ENCODE data around the gene BMF. TPM values are rescaled to one million over a fixed set of nuclear protein-coding genes. Genes with fewer than 3 reads are reported as not detected.
A peak's percentile ranks its signal among the peaks of the same experiment; 100 is the strongest.

Gene BMF
- total and polyA plus RNA-seq, 2 donors: 7.8 to 10.8 TPM

GRCh38 chr15:40094156-40094555 lies 14.5 kb downstream of the BMF start:
- peaks cover 2% of the 10 kb centered on the region for H3K4me1 ChIP-seq (ENCODE audit: insufficient read depth)
- no peak overlapping the region for H3K27ac ChIP-seq (ENCODE audit: low read depth)
- no peaks in the 10 kb centered on the region for H3K36me3 ChIP-seq (ENCODE audit: insufficient read depth)
- no peak overlapping the region for H3K4me3 ChIP-seq (ENCODE audit: low read depth, low read length)
- WGBS: 93% methylated on average over 4 of the region's 4 CpGs
- DNase-seq (ENCODE audit: extremely low spot score): no peak

GRCh38 chr15:40092979-40093869 lies 15.5 kb downstream of the BMF start:
- peaks cover 2% of the 10 kb centered on the region for H3K4me1 ChIP-seq (ENCODE audit: insufficient read depth)
- no peak overlapping the region for H3K4me3 ChIP-seq (ENCODE audit: low read depth, low read length)
- no peak for DNase-seq (ENCODE audit: extremely low spot score)
- peak overlapping the region; percentile 78 for H3K27ac ChIP-seq (ENCODE audit: low read depth)
- no peaks in the 10 kb centered on the region for H3K36me3 ChIP-seq (ENCODE audit: insufficient read depth)
- WGBS: 31% methylated on average over 20 of the region's 20 CpGs

- DNase-seq (ENCODE audit: extremely low spot score): peak; percentile 96
- WGBS: 20% methylated on average over 11 of the region's 11 CpGs
- H3K4me1 ChIP-seq (ENCODE audit: insufficient read depth): no peaks in the 10 kb centered on the region
- no peak overlapping the region for H3K4me3 ChIP-seq (ENCODE audit: low read depth, low read length)
- no peak overlapping the region for H3K27ac ChIP-seq (ENCODE audit: low read depth)
- no peaks in the 10 kb centered on the region for H3K36me3 ChIP-seq (ENCODE audit: insufficient read depth)
Measured at GRCh38 chr15:40092256-40092978, 16.3 kb downstream of the BMF start.

- no peak overlapping the region for H3K4me3 ChIP-seq (ENCODE audit: low read depth, low read length)
- H3K4me1 ChIP-seq (ENCODE audit: insufficient read depth): no peaks in the 10 kb centered on the region
- no peaks in the 10 kb centered on the region for H3K36me3 ChIP-seq (ENCODE audit: insufficient read depth)
- WGBS: 17% methylated on average over 6 of the region's 6 CpGs
- DNase-seq (ENCODE audit: extremely low spot score): no peak
- no peak overlapping the region for H3K27ac ChIP-seq (ENCODE audit: low read depth)
Measured at GRCh38 chr15:40091861-40092255, 16.8 kb downstream of the BMF start.

GRCh38 chr15:40090774-40091455 lies 17.8 kb downstream of the BMF start:
- DNase-seq (ENCODE audit: extremely low spot score): no peak
- no peak overlapping the region for H3K27ac ChIP-seq (ENCODE audit: low read depth)
- 87% methylated on average over 14 of the region's 14 CpGs for WGBS
- H3K36me3 ChIP-seq (ENCODE audit: insufficient read depth): no peaks in the 10 kb centered on the region
- H3K4me1 ChIP-seq (ENCODE audit: insufficient read depth): no peaks in the 10 kb centered on the region
- H3K4me3 ChIP-seq (ENCODE audit: low read depth, low read length): no peak overlapping the region

GRCh38 chr15:40088929-40089755 lies 19.5 kb downstream of the BMF start:
- Histone ChIP-seq H3K4me3 (ENCODE audit: low read depth, low read length) (no peak overlapping the region), H3K36me3 (ENCODE audit: insufficient read depth) (no peaks in the 10 kb centered on the region), H3K4me1 (ENCODE audit: insufficient read depth) (no peaks in the 10 kb centered on the region), H3K27ac (ENCODE audit: low read depth) (no peak overlapping the region)
- DNase-seq (ENCODE audit: extremely low spot score): no peak
- WGBS: 44% methylated on average over 7 of the region's 7 CpGs

GRCh38 chr15:40087991-40088928 lies 20.4 kb downstream of the BMF start:
- 74% methylated on average over 9 of the region's 9 CpGs for WGBS
- H3K27ac ChIP-seq (ENCODE audit: low read depth): no peak overlapping the region
- H3K4me3 ChIP-seq (ENCODE audit: low read depth, low read length): no peak overlapping the region

GRCh38 chr15:40087068-40087810 lies 21.4 kb downstream of the BMF start:
- 64% methylated on average over 14 of the region's 14 CpGs for WGBS
- no peaks in the 10 kb centered on the region for H3K36me3 ChIP-seq (ENCODE audit: insufficient read depth)
- DNase-seq (ENCODE audit: extremely low spot score): no peak
- H3K27ac ChIP-seq (ENCODE audit: low read depth): no peak overlapping the region
- no peak overlapping the region for H3K4me3 ChIP-seq (ENCODE audit: low read depth, low read length)
- no peaks in the 10 kb centered on the region for H3K4me1 ChIP-seq (ENCODE audit: insufficient read depth)

More at GRCh38 chr15:40087991-40088928, 20.4 kb downstream of the BMF start:
- no peaks in the 10 kb centered on the region for H3K36me3 ChIP-seq (ENCODE audit: insufficient read depth)
- no peaks in the 10 kb centered on the region for H3K4me1 ChIP-seq (ENCODE audit: insufficient read depth)
- DNase-seq (ENCODE audit: extremely low spot score): no peak

- H3K36me3 ChIP-seq (ENCODE audit: insufficient read depth): no peaks in the 10 kb centered on the region
- 62% methylated on average over 10 of the region's 10 CpGs for WGBS
- H3K4me1 ChIP-seq (ENCODE audit: insufficient read depth): no peaks in the 10 kb centered on the region
- H3K27ac ChIP-seq (ENCODE audit: low read depth): no peak overlapping the region
- DNase-seq (ENCODE audit: extremely low spot score): no peak
- no peak overlapping the region for H3K4me3 ChIP-seq (ENCODE audit: low read depth, low read length)
Measured at GRCh38 chr15:40085266-40085665, 23.4 kb downstream of the BMF start.

GRCh38 chr15:40084650-40085049 lies 24.0 kb downstream of the BMF start:
- 94% methylated on average over 9 of the region's 9 CpGs for WGBS
- no peak overlapping the region for H3K4me3 ChIP-seq (ENCODE audit: low read depth, low read length)
- DNase-seq (ENCODE audit: extremely low spot score): no peak
- H3K36me3 ChIP-seq (ENCODE audit: insufficient read depth): no peaks in the 10 kb centered on the region
- no peaks in the 10 kb centered on the region for H3K4me1 ChIP-seq (ENCODE audit: insufficient read depth)
- no peak overlapping the region for H3K27ac ChIP-seq (ENCODE audit: low read depth)

- Histone ChIP-seq H3K36me3 (ENCODE audit: insufficient read depth) (no peaks in the 10 kb centered on the region), H3K4me1 (ENCODE audit: insufficient read depth) (no peaks in the 10 kb centered on the region), H3K27ac (ENCODE audit: low read depth) (no peak overlapping the region), H3K4me3 (ENCODE audit: low read depth, low read length) (no peak overlapping the region)
- no peak for DNase-seq (ENCODE audit: extremely low spot score)
- WGBS: 78% methylated on average over 12 of the region's 12 CpGs
Measured at GRCh38 chr15:40082195-40082883, 26.3 kb downstream of the BMF start.
